Neural cell (in vitro differentiated cells): ENCODE data around the gene CCIN. TPM values are rescaled to one million over a fixed set of nuclear protein-coding genes. Genes with fewer than 3 reads are reported as not detected.

Experiments
- H2AFZ ChIP-seq: fragments of 200-600, 300-800 bp; sonication (generic), shearing (Covaris generic); 2 replicates; pipeline ENCODE4 v1.6.0; 2014; ENCODE audit warnings: low read depth, mild to moderate bottlenecking, antibody characterized with exemption, low read length, moderate library complexity
- H3F3A ChIP-seq: fragments of 200-600 bp; shearing (Covaris generic); 2 replicates; pipeline ENCODE4 v1.6.1; 2016; ENCODE audit warnings: mild to moderate bottlenecking, moderate library complexity, mixed read lengths, antibody characterized with exemption, low read length; ENCODE audit not compliant: insufficient read depth, poor library complexity, severe bottlenecking
- H3K27ac ChIP-seq: fragments of 200-600, 300-800 bp; sonication (generic), shearing (Covaris generic); 2 replicates; pipeline ENCODE4 v1.5.1; 2014; ENCODE audit warnings: mild to moderate bottlenecking, low read length, moderate library complexity
- H3K27me3 ChIP-seq: fragments of 300-800, 200-600 bp; sonication (generic), shearing (Covaris generic); 2 replicates; pipeline ENCODE4 v1.6.0; 2014; ENCODE audit warnings: mild to moderate bottlenecking, low read depth, low read length, moderate library complexity; ENCODE audit not compliant: insufficient read depth
- H3K36me3 ChIP-seq: fragments of 300-800, 200-600 bp; sonication (generic), shearing (Covaris generic); 2 replicates; pipeline ENCODE4 v1.5.1; 2014; ENCODE audit warnings: mild to moderate bottlenecking, antibody characterized with exemption, low read length, moderate library complexity; ENCODE audit not compliant: insufficient read depth
- H3K4me2 ChIP-seq: fragments of 300-800, 200-600 bp; sonication (generic), shearing (Covaris generic); 2 replicates; pipeline ENCODE4 v1.6.0; 2014; ENCODE audit warnings: mild to moderate bottlenecking, low read length
- H3K4me3 ChIP-seq: fragments of 300-800, 200-600 bp; sonication (generic), shearing (Covaris generic); 2 replicates; pipeline ENCODE4 v1.5.1; 2014; ENCODE audit warnings: mild to moderate bottlenecking, low read length, moderate library complexity
- H3K79me2 ChIP-seq: fragments of 200-600 bp; shearing (Covaris generic); replicated peaks from 2 replicates; pipeline ENCODE4 v1.6.0; 2014; ENCODE audit warnings: mild to moderate bottlenecking, low read length, moderate library complexity; ENCODE audit not compliant: insufficient read depth
- H3K9ac ChIP-seq: fragments of 300-800, 200-600 bp; sonication (generic), shearing (Covaris generic); 2 replicates; pipeline ENCODE4 v1.6.1; 2016; ENCODE audit warnings: mild to moderate bottlenecking, low read length, mixed read lengths
- H3K9me2 ChIP-seq: fragments of 200-600 bp; shearing (Covaris generic); 2 replicates; pipeline ENCODE4 v1.6.1; 2016; ENCODE audit warnings: mild to moderate bottlenecking, low read length, mixed read lengths; ENCODE audit not compliant: insufficient read depth
- H3K9me3 ChIP-seq: fragments of 200-600, 300-800 bp; sonication (generic), shearing (Covaris generic); 2 replicates; pipeline ENCODE4 v1.6.1; 2016; ENCODE audit warnings: mild to moderate bottlenecking, mixed run types, low read length, moderate library complexity, mixed read lengths
- H4K20me1 ChIP-seq: fragments of 200-600 bp; shearing (Covaris generic); 2 replicates; pipeline ENCODE4 v1.6.1; 2016; ENCODE audit warnings: mild to moderate bottlenecking, mixed run types; ENCODE audit not compliant: insufficient read depth
- CTCF ChIP-seq: fragments of 450-650 bp; IDR thresholded peaks from 2 replicates; pipeline ENCODE4 v1.5.1; 2014; ENCODE audit warnings: antibody characterized with exemption, mild to moderate bottlenecking, moderate library complexity; ENCODE audit not compliant: poor library complexity, severe bottlenecking
- EP300 ChIP-seq: fragments of 450-650 bp; conservative IDR thresholded peaks from 2 replicates; pipeline ENCODE4 v1.6.1; 2014; ENCODE audit warnings: antibody characterized with exemption, mild to moderate bottlenecking, moderate library complexity; ENCODE audit not compliant: poor library complexity, severe bottlenecking
- EZH2 ChIP-seq: fragments of 200-600, 300-800 bp; shearing (Covaris generic), sonication (generic); IDR thresholded peaks from 2 replicates; pipeline ENCODE4 v1.6.1; 2014; ENCODE audit warnings: antibody characterized with exemption, low read length, borderline replicate concordance, mild to moderate bottlenecking; ENCODE audit not compliant: insufficient read depth, poor library complexity, severe bottlenecking
- MXI1 ChIP-seq: fragments of 450-650 bp; conservative IDR thresholded peaks from 2 replicates; pipeline ENCODE4 v1.6.1; 2014; ENCODE audit warnings: antibody characterized with exemption, mild to moderate bottlenecking; ENCODE audit not compliant: poor library complexity, severe bottlenecking
- POLR2AphosphoS5 ChIP-seq: IDR thresholded peaks from 2 replicates; pipeline ENCODE4 v1.6.1; 2012
- RAD21 ChIP-seq: fragments of 450-650 bp; conservative IDR thresholded peaks from 2 replicates; pipeline ENCODE4 v1.6.1; 2014; ENCODE audit warnings: antibody characterized with exemption, mild to moderate bottlenecking, moderate library complexity
- SMC3 ChIP-seq: fragments of 450-650 bp; conservative IDR thresholded peaks from 2 replicates; pipeline ENCODE4 v1.6.1; 2014; ENCODE audit warnings: antibody characterized with exemption, mild to moderate bottlenecking, moderate library complexity; ENCODE audit not compliant: poor library complexity
- TAF1 ChIP-seq: IDR thresholded peaks from 2 replicates; pipeline ENCODE4 v1.6.1; 2012; ENCODE audit warnings: low read depth
- polyA plus RNA-seq: library from polyadenylated mRNA; depleted of rRNA; stranded (reverse); fragments of >200 nt; gene quantifications from 2 replicates; pipeline ENCODE4 v1.2.3, GENCODE V29; 2014
- TF ChIP-seq, protein P1 (sequence below): IDR thresholded peaks from 2 replicates; pipeline ENCODE4 v1.6.1; 2012; ENCODE audit warnings: borderline replicate concordance

The CCIN gene
- polyA plus RNA-seq, 1 donor from 2014 or later: not detected

DNA sequence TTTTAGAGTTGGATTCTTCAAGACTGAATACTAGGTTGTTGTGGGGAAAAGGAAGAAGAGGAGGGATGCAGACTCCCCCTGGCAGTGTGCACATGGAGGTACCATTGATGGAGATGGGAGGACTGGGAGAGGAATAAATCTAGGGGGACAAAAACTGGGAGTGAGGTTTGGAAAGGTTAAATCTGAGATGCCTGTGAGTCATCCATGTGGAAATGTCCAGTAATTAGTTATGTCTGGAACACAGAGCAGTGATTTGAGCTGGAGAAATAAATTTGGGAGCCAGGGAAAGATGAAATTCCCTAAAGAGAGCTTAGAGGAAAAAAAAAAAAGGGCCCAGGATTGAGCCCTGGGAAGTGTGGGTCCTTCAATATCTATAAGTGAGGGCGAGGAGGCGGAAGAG is 8.0 kb upstream of the CCIN start:
- Histone ChIP-seq H3K9me2 (no peaks in the 10 kb centered on the region), H3F3A (no peaks in the 10 kb centered on the region), H3K79me2 (no peaks in the 10 kb centered on the region), H3K27me3 (no peaks in the 10 kb centered on the region), H3K4me2 (no peak overlapping the region), H3K9me3 (no peaks in the 10 kb centered on the region), H2AFZ (no peak overlapping the region), H3K9ac (no peak overlapping the region), H3K36me3 (no peaks in the 10 kb centered on the region), H3K4me3 (no peak overlapping the region), H4K20me1 (no peaks in the 10 kb centered on the region), H3K27ac (no peak overlapping the region)
- TF ChIP-seq EZH2 (no peak), POLR2AphosphoS5 (no peak)
- TF ChIP-seq, protein P1, sequence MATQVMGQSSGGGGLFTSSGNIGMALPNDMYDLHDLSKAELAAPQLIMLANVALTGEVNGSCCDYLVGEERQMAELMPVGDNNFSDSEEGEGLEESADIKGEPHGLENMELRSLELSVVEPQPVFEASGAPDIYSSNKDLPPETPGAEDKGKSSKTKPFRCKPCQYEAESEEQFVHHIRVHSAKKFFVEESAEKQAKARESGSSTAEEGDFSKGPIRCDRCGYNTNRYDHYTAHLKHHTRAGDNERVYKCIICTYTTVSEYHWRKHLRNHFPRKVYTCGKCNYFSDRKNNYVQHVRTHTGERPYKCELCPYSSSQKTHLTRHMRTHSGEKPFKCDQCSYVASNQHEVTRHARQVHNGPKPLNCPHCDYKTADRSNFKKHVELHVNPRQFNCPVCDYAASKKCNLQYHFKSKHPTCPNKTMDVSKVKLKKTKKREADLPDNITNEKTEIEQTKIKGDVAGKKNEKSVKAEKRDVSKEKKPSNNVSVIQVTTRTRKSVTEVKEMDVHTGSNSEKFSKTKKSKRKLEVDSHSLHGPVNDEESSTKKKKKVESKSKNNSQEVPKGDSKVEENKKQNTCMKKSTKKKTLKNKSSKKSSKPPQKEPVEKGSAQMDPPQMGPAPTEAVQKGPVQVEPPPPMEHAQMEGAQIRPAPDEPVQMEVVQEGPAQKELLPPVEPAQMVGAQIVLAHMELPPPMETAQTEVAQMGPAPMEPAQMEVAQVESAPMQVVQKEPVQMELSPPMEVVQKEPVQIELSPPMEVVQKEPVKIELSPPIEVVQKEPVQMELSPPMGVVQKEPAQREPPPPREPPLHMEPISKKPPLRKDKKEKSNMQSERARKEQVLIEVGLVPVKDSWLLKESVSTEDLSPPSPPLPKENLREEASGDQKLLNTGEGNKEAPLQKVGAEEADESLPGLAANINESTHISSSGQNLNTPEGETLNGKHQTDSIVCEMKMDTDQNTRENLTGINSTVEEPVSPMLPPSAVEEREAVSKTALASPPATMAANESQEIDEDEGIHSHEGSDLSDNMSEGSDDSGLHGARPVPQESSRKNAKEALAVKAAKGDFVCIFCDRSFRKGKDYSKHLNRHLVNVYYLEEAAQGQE: no peak

DNA sequence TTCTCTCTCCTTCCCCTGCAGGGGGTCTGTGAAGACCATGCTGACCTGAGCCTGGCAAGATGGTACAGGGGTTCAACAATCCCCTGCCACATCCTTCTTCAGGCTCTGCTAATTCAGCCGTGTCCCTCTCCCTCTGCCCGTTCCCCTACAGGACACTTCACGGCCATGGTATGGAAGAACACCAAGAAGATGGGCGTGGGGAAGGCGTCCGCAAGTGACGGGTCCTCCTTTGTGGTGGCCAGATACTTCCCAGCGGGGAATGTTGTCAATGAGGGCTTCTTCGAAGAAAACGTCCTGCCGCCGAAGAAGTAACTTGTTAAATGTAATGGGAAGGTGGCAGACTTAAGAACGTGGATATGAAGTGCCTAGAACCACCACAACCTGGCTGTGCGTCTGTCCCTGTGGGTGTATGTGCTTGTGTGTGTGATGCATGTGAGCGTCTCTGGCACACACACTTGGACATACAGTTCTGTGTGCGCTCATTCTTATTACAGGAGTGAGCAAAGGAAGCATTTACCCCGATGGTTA is 6.9 kb upstream of the CCIN start:
- no peaks in the 10 kb centered on the region for H3K9me2 ChIP-seq
- no peaks in the 10 kb centered on the region for H3K9me3 ChIP-seq
- H3K27ac ChIP-seq: no peak overlapping the region
- H3K4me3 ChIP-seq: no peak overlapping the region
- no peaks in the 10 kb centered on the region for H3K27me3 ChIP-seq
- no peaks in the 10 kb centered on the region for H4K20me1 ChIP-seq
- TF ChIP-seq SMC3: no peak
- TF ChIP-seq EP300: no peak
- TF ChIP-seq EZH2: no peak
- TF ChIP-seq TAF1: no peak
- TF ChIP-seq RAD21: no peak
- no peak for TF ChIP-seq MXI1
- TF ChIP-seq, protein P1: no peak
- no peak for TF ChIP-seq CTCF
- no peak for TF ChIP-seq POLR2AphosphoS5
- no peaks in the 10 kb centered on the region for H3F3A ChIP-seq
- no peak overlapping the region for H2AFZ ChIP-seq
- H3K36me3 ChIP-seq: no peaks in the 10 kb centered on the region
- no peak overlapping the region for H3K9ac ChIP-seq
- no peaks in the 10 kb centered on the region for H3K79me2 ChIP-seq
- no peak overlapping the region for H3K4me2 ChIP-seq
